ENCODE measurements around the gene POLR1E.
"Not testable (repeated sequence)": the region's sequence is repeated elsewhere in the genome, so short reads cannot be mapped to it uniquely, and the experiment has no call there.

Gene POLR1E

DNA sequence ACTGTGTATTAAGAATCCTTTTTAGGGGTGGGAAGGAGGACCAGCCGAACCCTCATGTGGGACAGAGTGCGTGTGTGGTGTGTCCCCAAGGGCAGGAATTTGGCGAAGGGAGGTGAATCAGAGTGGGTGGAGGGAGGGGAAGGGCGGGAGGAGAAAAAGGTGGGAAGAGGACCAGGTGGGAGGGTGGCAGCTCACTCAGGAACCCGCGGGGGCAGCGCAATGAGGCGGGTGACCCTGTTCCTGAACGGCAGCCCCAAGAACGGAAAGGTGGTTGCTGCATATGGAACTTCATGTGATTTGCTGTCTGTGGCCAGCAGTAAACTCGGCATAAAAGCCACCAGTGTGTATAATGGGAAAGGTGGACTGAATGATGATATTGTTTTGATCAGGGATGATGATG, 8.8 kb upstream of the POLR1E start:
- H3K27me3 ChIP-seq (ENCODE audit: low read depth, low read length): peaks cover 10% of the 10 kb centered on the region
- H3K79me2 ChIP-seq (ENCODE audit: low read length): no peaks in the 10 kb centered on the region
- no peaks in the 10 kb centered on the region for H3K36me3 ChIP-seq (replicated peaks; ENCODE audit: low read depth, low read length)
- TF ChIP-seq EZH2phosphoT487 (IDR thresholded peaks at IDR 0.05; ENCODE audit: low read depth) (no peak), CTCF (IDR thresholded peaks at IDR 0.05; ENCODE audit: low read depth, low read length) (no peak)
- H3K4me3 ChIP-seq (ENCODE audit: low read length): no peak overlapping the region
- H4K20me1 ChIP-seq (ENCODE audit: insufficient read depth, low read length): no peaks in the 10 kb centered on the region
- H3K9me3 ChIP-seq (ENCODE audit: insufficient read depth, low read length): peaks cover 14% of the 10 kb centered on the region
- peaks cover 16% of the 10 kb centered on the region for H3K4me1 ChIP-seq (ENCODE audit: low read length)
- no peak overlapping the region for H3K27ac ChIP-seq (ENCODE audit: low read length)
- no peak overlapping the region for H3K9ac ChIP-seq (ENCODE audit: low read length)
- no peak overlapping the region for H3K4me2 ChIP-seq (ENCODE audit: low read length)
- H2AFZ ChIP-seq (ENCODE audit: low read depth, low read length): no peak overlapping the region

GRCh38 chr9:37477443-37477842, 8.3 kb upstream of the POLR1E start:
- H3K79me2 ChIP-seq (ENCODE audit: low read length); H3K27me3 ChIP-seq (ENCODE audit: low read depth, low read length); H3K36me3 ChIP-seq (replicated peaks; ENCODE audit: low read depth, low read length); H2AFZ ChIP-seq (ENCODE audit: low read depth, low read length); H3K27ac ChIP-seq (ENCODE audit: low read length); H4K20me1 ChIP-seq (ENCODE audit: insufficient read depth, low read length); H3K9ac ChIP-seq (ENCODE audit: low read length): not testable (repeated sequence)
- Histone ChIP-seq H3K4me1 (ENCODE audit: low read length) (peaks cover 16% of the 10 kb centered on the region), H3K9me3 (ENCODE audit: insufficient read depth, low read length) (peaks cover 14% of the 10 kb centered on the region), H3K4me3 (ENCODE audit: low read length) (0 out of 2 replicates have a peak overlapping the region, but pooled peaks have one; percentile 40), H3K4me2 (ENCODE audit: low read length) (peak overlapping the region; percentile 63)

- H4K20me1 ChIP-seq (ENCODE audit: insufficient read depth, low read length); H3K9ac ChIP-seq (ENCODE audit: low read length); H3K27me3 ChIP-seq (ENCODE audit: low read depth, low read length); H3K79me2 ChIP-seq (ENCODE audit: low read length); H3K36me3 ChIP-seq (replicated peaks; ENCODE audit: low read depth, low read length); H2AFZ ChIP-seq (ENCODE audit: low read depth, low read length); H3K27ac ChIP-seq (ENCODE audit: low read length): not testable (repeated sequence)
- peaks cover 16% of the 10 kb centered on the region for H3K4me1 ChIP-seq (ENCODE audit: low read length)
- peaks cover 14% of the 10 kb centered on the region for H3K9me3 ChIP-seq (ENCODE audit: insufficient read depth, low read length)
- H3K4me2 ChIP-seq (ENCODE audit: low read length): peak overlapping the region; percentile 63
- 0 out of 2 replicates have a peak overlapping the region, but pooled peaks have one; percentile 40 for H3K4me3 ChIP-seq (ENCODE audit: low read length)
Observed at GRCh38 chr9:37477987-37478619, 7.6 kb upstream of the POLR1E start.

DNA sequence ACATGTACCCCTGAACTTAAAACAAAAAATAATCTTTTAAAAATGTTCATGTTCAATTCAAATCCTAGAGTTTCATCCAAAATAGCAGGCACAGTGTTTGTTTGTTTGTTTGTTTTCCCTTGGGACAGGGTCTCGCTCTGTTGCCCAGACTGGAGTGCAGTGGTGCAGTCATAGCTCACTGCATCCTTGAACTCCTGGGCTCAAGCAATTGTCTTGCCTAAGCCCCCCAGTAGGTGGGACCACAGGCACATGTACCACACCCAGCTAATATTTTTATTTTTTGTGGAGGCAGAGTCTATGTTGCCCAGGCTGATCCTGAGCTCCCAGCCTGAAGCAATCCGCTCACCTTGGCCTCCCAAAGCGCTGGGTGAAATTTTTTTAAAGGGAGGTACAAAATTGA, 5.0 kb upstream of the POLR1E start:
- H3K79me2 ChIP-seq (ENCODE audit: low read length): peaks cover under 1% of the 10 kb centered on the region
- no peak for TF ChIP-seq CTCF (IDR thresholded peaks at IDR 0.05; ENCODE audit: low read depth, low read length)
- TF ChIP-seq EZH2phosphoT487 (IDR thresholded peaks at IDR 0.05; ENCODE audit: low read depth): no peak
- H3K4me2 ChIP-seq (ENCODE audit: low read length): no peak overlapping the region
- peaks cover 22% of the 10 kb centered on the region for H3K4me1 ChIP-seq (ENCODE audit: low read length)
- H3K4me3 ChIP-seq (ENCODE audit: low read length): no peak overlapping the region
- no peak overlapping the region for H3K9ac ChIP-seq (ENCODE audit: low read length)
- no peaks in the 10 kb centered on the region for H4K20me1 ChIP-seq (ENCODE audit: insufficient read depth, low read length)
- H3K36me3 ChIP-seq (replicated peaks; ENCODE audit: low read depth, low read length): no peaks in the 10 kb centered on the region
- H3K9me3 ChIP-seq (ENCODE audit: insufficient read depth, low read length): no peaks in the 10 kb centered on the region
- H2AFZ ChIP-seq (ENCODE audit: low read depth, low read length): no peak overlapping the region
- H3K27me3 ChIP-seq (ENCODE audit: low read depth, low read length): peaks cover 10% of the 10 kb centered on the region
- no peak overlapping the region for H3K27ac ChIP-seq (ENCODE audit: low read length)

- peak overlapping the region; percentile 98 for H3K4me3 ChIP-seq (ENCODE audit: low read length)
- peak overlapping the region; percentile 23; the same call in 1 of the 2 replicates for H3K27ac ChIP-seq (ENCODE audit: low read length)
- H3K36me3 ChIP-seq (replicated peaks; ENCODE audit: low read depth, low read length): peaks cover 20% of the 10 kb centered on the region
- H4K20me1 ChIP-seq (ENCODE audit: insufficient read depth, low read length): no peaks in the 10 kb centered on the region
- no peak for TF ChIP-seq EZH2phosphoT487 (IDR thresholded peaks at IDR 0.05; ENCODE audit: low read depth)
- TF ChIP-seq CTCF (IDR thresholded peaks at IDR 0.05; ENCODE audit: low read depth, low read length): no peak
- peak overlapping the region; percentile 50; the same call in 1 of the 2 replicates for H2AFZ ChIP-seq (ENCODE audit: low read depth, low read length)
- H3K9me3 ChIP-seq (ENCODE audit: insufficient read depth, low read length): no peaks in the 10 kb centered on the region
- peaks cover 18% of the 10 kb centered on the region for H3K4me1 ChIP-seq (ENCODE audit: low read length)
- H3K4me2 ChIP-seq (ENCODE audit: low read length): peak overlapping the region; percentile 96
- peaks cover 35% of the 10 kb centered on the region for H3K79me2 ChIP-seq (ENCODE audit: low read length)
- peak overlapping the region; percentile 92 for H3K9ac ChIP-seq (ENCODE audit: low read length)
- peaks cover 6% of the 10 kb centered on the region; the same call in 1 of the 2 replicates for H3K27me3 ChIP-seq (ENCODE audit: low read depth, low read length)
Observed at GRCh38 chr9:37486256-37486615, 488 bp downstream of the POLR1E start.

Data from OCI-LY3 (cell line).